Natural killer cell treated with Interleukin-12 subunit alpha and Interleukin-12 subunit beta and Interleukin-15 and Interleukin-18, amount 100 ng/mL, for 72 hours (primary cell): Measurements from ENCODE around the gene MCCD1. TPM values are rescaled to one million over a fixed set of nuclear protein-coding genes. Genes with fewer than 3 reads are reported as not detected.
"Not testable (repeated sequence)": the region's sequence is repeated elsewhere in the genome, so short reads cannot be mapped to it uniquely, and the experiment has no call there.

ENCODE experiments used
- ATAC-seq, 2 donors: fragments of 150-1000 bp; cut with Tn5 transposase in 1 of 2; sonication (Bioruptor Pico), chemical (Tn5 transposase) in 1 of 2; 2 replicates each; pipeline ENCODE4 v1.10.0; 2021
- DNase-seq: peaks from one replicate; pipeline ENCODE4 v3.0.0; 2022; ENCODE audit warnings: low spot score
- H3K27ac Mint-ChIP-seq, 2 donors: 1 replicate in 1 of 2; 2 replicates in 1 of 2; pipeline ENCODE4 v1.8.0; 2022; ENCODE audit warnings: mixed read lengths in 2 of 2, mild to moderate bottlenecking in 1 of 2, moderate library complexity in 1 of 2
- H3K27me3 Mint-ChIP-seq, 2 donors: 1 replicate in 1 of 2; 2 replicates in 1 of 2; pipeline ENCODE4 v1.8.0; 2022; ENCODE audit warnings: mixed read lengths in 2 of 2
- H3K36me3 Mint-ChIP-seq: one replicate; pipeline ENCODE4 v1.8.0; 2022; ENCODE audit warnings: mixed read lengths
- H3K4me1 Mint-ChIP-seq, 2 donors: 1 replicate in 1 of 2; 2 replicates in 1 of 2; pipeline ENCODE4 v1.8.0; 2022; ENCODE audit warnings: low read depth in 2 of 2, mixed read lengths in 2 of 2, mild to moderate bottlenecking in 1 of 2
- H3K4me3 Mint-ChIP-seq: one replicate; pipeline ENCODE4 v1.8.0; 2022; ENCODE audit warnings: mixed read lengths
- H3K9me3 Mint-ChIP-seq: 2 replicates; pipeline ENCODE4 v1.8.0; 2022; ENCODE audit warnings: mixed read lengths
- total RNA-seq, 2 donors: library from RNA; stranded (reverse); gene quantifications; one replicate each; pipeline ENCODE4 v1.2.3, GENCODE V29; 2022

Gene MCCD1
- not detected for total RNA-seq

- ATAC-seq (peak in 1 of 2 donors; percentile 37), DNase-seq (no peak)
- H3K36me3 Mint-ChIP-seq: peaks cover 26% of the 10 kb centered on the region
- H3K9me3 Mint-ChIP-seq: no peaks in the 10 kb centered on the region
- peaks cover 8 to 21% of the 10 kb centered on the region in 2 donors for H3K4me1 Mint-ChIP-seq
- no peaks in the 10 kb centered on the region for H3K27me3 Mint-ChIP-seq
- no peak within 1 kb of the TSS for H3K27ac Mint-ChIP-seq
- H3K4me3 Mint-ChIP-seq: no peak within 1 kb of the TSS
Observed at GRCh38 chr6:31528821-31529328, at the start of gene MCCD1. TSS of gene MCCD1 (plus strand) at chr6:31528962. CDS start at chr6:31529015, 53 bp downstream.

- no peak overlapping the region for H3K27ac Mint-ChIP-seq
- no peaks in the 10 kb centered on the region for H3K36me3 Mint-ChIP-seq
Observed at GRCh38 chr6:31479151-31479932, 49.4 kb upstream of the MCCD1 start.

GRCh38 chr6:31479933-31480535 lies 48.7 kb upstream of the MCCD1 start:
- Mint-ChIP-seq H3K36me3 (no peaks in the 10 kb centered on the region), H3K9me3 (no peaks in the 10 kb centered on the region), H3K27ac (no peak overlapping the region), H3K4me3 (no peak overlapping the region), H3K27me3 (no peaks in the 10 kb centered on the region), H3K4me1 (peaks cover 4 to 17% of the 10 kb centered on the region in 2 donors)
- ATAC-seq (no peak), DNase-seq (no peak)

More at GRCh38 chr6:31479151-31479932, 49.4 kb upstream of the MCCD1 start:
- no peaks in the 10 kb centered on the region for H3K27me3 Mint-ChIP-seq
- ATAC-seq (no peak), DNase-seq (no peak)
- no peaks in the 10 kb centered on the region for H3K9me3 Mint-ChIP-seq
- no peak overlapping the region for H3K4me3 Mint-ChIP-seq
- peaks cover 10 to 20% of the 10 kb centered on the region in 2 donors for H3K4me1 Mint-ChIP-seq

- ATAC-seq (no peak), DNase-seq (no peak)
- Mint-ChIP-seq H3K27me3 (no peaks in the 10 kb centered on the region), H3K4me1 (peaks cover 0 to 11% of the 10 kb centered on the region in 2 donors), H3K36me3 (no peaks in the 10 kb centered on the region), H3K9me3 (no peaks in the 10 kb centered on the region), H3K27ac (no peak overlapping the region), H3K4me3 (no peak overlapping the region)
Observed at GRCh38 chr6:31480574-31480973, 48.2 kb upstream of the MCCD1 start.

GRCh38 chr6:31483392-31483791 lies 45.4 kb upstream of the MCCD1 start:
- Mint-ChIP-seq H3K4me3 (no peak overlapping the region), H3K36me3 (no peaks in the 10 kb centered on the region), H3K27me3 (no peaks in the 10 kb centered on the region), H3K27ac (no peak overlapping the region), H3K9me3 (no peaks in the 10 kb centered on the region), H3K4me1 (peaks cover 0 to 8% of the 10 kb centered on the region in 2 donors)
- no peak for DNase-seq
- ATAC-seq: no peak

- ATAC-seq: no peak
- peaks cover 0 to 2% of the 10 kb centered on the region in 2 donors for H3K4me1 Mint-ChIP-seq
- H3K4me3 Mint-ChIP-seq: no peak overlapping the region
- no peaks in the 10 kb centered on the region for H3K9me3 Mint-ChIP-seq
- no peak overlapping the region for H3K27ac Mint-ChIP-seq
- no peaks in the 10 kb centered on the region for H3K27me3 Mint-ChIP-seq
- H3K36me3 Mint-ChIP-seq: no peaks in the 10 kb centered on the region
- DNase-seq: no peak
Observed at GRCh38 chr6:31485055-31485454, 43.7 kb upstream of the MCCD1 start.

GRCh38 chr6:31486065-31486837 lies 42.5 kb upstream of the MCCD1 start:
- H3K27ac Mint-ChIP-seq: peak overlapping the region in 1 of 2 donors; percentile 78
- H3K4me1 Mint-ChIP-seq, DNase-seq, H3K27me3 Mint-ChIP-seq, H3K36me3 Mint-ChIP-seq, H3K9me3 Mint-ChIP-seq, H3K4me3 Mint-ChIP-seq: not testable (repeated sequence)
- peak in 1 of 2 donors; percentile 53 for ATAC-seq

GRCh38 chr6:31487674-31488073 lies 41.1 kb upstream of the MCCD1 start:
- DNase-seq, H3K4me3 Mint-ChIP-seq, H3K9me3 Mint-ChIP-seq, H3K27me3 Mint-ChIP-seq, H3K27ac Mint-ChIP-seq, ATAC-seq, H3K36me3 Mint-ChIP-seq: not testable (repeated sequence)
- peaks cover 11 to 12% of the 10 kb centered on the region in 2 donors for H3K4me1 Mint-ChIP-seq

- H3K27ac Mint-ChIP-seq: no peak overlapping the region
- ATAC-seq: no peak
- peaks cover 16 to 17% of the 10 kb centered on the region in 2 donors for H3K4me1 Mint-ChIP-seq
- no peaks in the 10 kb centered on the region for H3K36me3 Mint-ChIP-seq
- no peak for DNase-seq
- H3K9me3 Mint-ChIP-seq: no peaks in the 10 kb centered on the region
- H3K4me3 Mint-ChIP-seq: no peak overlapping the region
- no peaks in the 10 kb centered on the region for H3K27me3 Mint-ChIP-seq
Observed at GRCh38 chr6:31489086-31489485, 39.7 kb upstream of the MCCD1 start.

- Mint-ChIP-seq H3K4me3 (no peak overlapping the region), H3K4me1 (peaks cover 18 to 19% of the 10 kb centered on the region in 2 donors), H3K9me3 (no peaks in the 10 kb centered on the region), H3K36me3 (no peaks in the 10 kb centered on the region), H3K27ac (no peak overlapping the region), H3K27me3 (no peaks in the 10 kb centered on the region)
- DNase-seq (no peak), ATAC-seq (no peak)
Observed at GRCh38 chr6:31490115-31490873, 38.5 kb upstream of the MCCD1 start.

GRCh38 chr6:31493550-31493874 lies 35.2 kb upstream of the MCCD1 start:
- ATAC-seq, H3K27me3 Mint-ChIP-seq, H3K9me3 Mint-ChIP-seq, DNase-seq, H3K36me3 Mint-ChIP-seq: not testable (repeated sequence)
- peak overlapping the region; percentile 78 for H3K4me3 Mint-ChIP-seq
- peaks cover 37 to 44% of the 10 kb centered on the region in 2 donors for H3K4me1 Mint-ChIP-seq
- peak overlapping the region; percentile 17 to 52 for H3K27ac Mint-ChIP-seq

GRCh38 chr6:31493875-31494694 lies 34.7 kb upstream of the MCCD1 start:
- no peaks in the 10 kb centered on the region for H3K27me3 Mint-ChIP-seq
- DNase-seq: peak; percentile 87
- peak overlapping the region; percentile 78 for H3K4me3 Mint-ChIP-seq
- H3K27ac Mint-ChIP-seq: peak overlapping the region; percentile 17 to 52
- peaks cover 42 to 50% of the 10 kb centered on the region in 2 donors for H3K4me1 Mint-ChIP-seq
- peak; percentile 78 for ATAC-seq
- H3K36me3 Mint-ChIP-seq: no peaks in the 10 kb centered on the region
- H3K9me3 Mint-ChIP-seq: no peaks in the 10 kb centered on the region
